SK-N-SH (cell line): ENCODE results near the gene RRP8. TPM values are rescaled to one million over a fixed set of nuclear protein-coding genes. Genes with fewer than 3 reads are reported as not detected.

Experiments used
- CTCF ChIA-PET: fragments of 300-600, 350-600 bp; formaldehyde crosslinking; extraction: SDS; loops from one replicate; lab custom pipeline; 2021; lab: Yijun Ruan, JAX
- POLR2A ChIA-PET: fragments of 350-600 bp; sonication (Branson Sonifier 250); formaldehyde crosslinking; extraction: SDS; loops from one replicate; lab custom pipeline; 2020; ENCODE audit warnings: antibody characterized with exemption, inconsistent platforms; lab: Yijun Ruan, JAX
- DNase-seq: peaks from one replicate; pipeline ENCODE4 v3.0.0; 2012
- H2AFZ ChIP-seq: fragments of 200-600 bp; sonication (generic); 2 replicates; pipeline ENCODE4 v1.8.1; 2016; ENCODE audit warnings: antibody characterized with exemption, mild to moderate bottlenecking, low read depth
- H3F3A ChIP-seq: fragments of 200-600 bp; sonication (generic); replicated peaks from 2 replicates; pipeline ENCODE3; 2016; ENCODE audit warnings: antibody characterized with exemption, mild to moderate bottlenecking; ENCODE audit not compliant: insufficient read depth
- H3K27ac ChIP-seq, 2 experiments: fragments of 200-500 bp in 1 of 2; fragments of 200-600 bp in 1 of 2; sonication (Bioruptor generic) in 1 of 2; sonication (generic), shearing (Covaris generic) in 1 of 2; 2 replicates each; pipeline versions ENCODE4 v1.5.1 to v1.6.1; 2014 to 2016; ENCODE audit warnings: low read depth in 2 of 2, inconsistent platforms in 1 of 2, low read length in 1 of 2, mild to moderate bottlenecking in 1 of 2, mixed read lengths in 1 of 2
- H3K27me3 ChIP-seq: fragments of 200-600 bp; sonication (generic), shearing (Covaris generic); 2 replicates; pipeline ENCODE4 v1.6.1; 2016; ENCODE audit warnings: mixed run types; ENCODE audit not compliant: insufficient read depth
- H3K36me3 ChIP-seq, 2 experiments: fragments of 200-500 bp in 1 of 2; fragments of 200-600 bp in 1 of 2; sonication (Bioruptor generic) in 1 of 2; sonication (generic) in 1 of 2; replicated peaks in 1 of 2; 2 replicates each; pipeline versions ENCODE3 to v1.5.1; 2014 to 2016; ENCODE audit warnings: low read length in 1 of 2, mild to moderate bottlenecking in 1 of 2; ENCODE audit not compliant: insufficient read depth in 2 of 2, control insufficient read depth in 1 of 2
- H3K4me1 ChIP-seq, 2 experiments: fragments of 200-500 bp in 1 of 2; fragments of 200-600 bp in 1 of 2; sonication (Bioruptor generic) in 1 of 2; sonication (generic), shearing (Covaris generic) in 1 of 2; 2 replicates each; pipeline versions ENCODE4 v1.5.1 to v1.6.1; 2014 to 2016; ENCODE audit warnings: low read depth in 1 of 2, low read length in 1 of 2, mixed run types in 1 of 2; ENCODE audit not compliant: insufficient read depth in 2 of 2, control insufficient read depth in 1 of 2
- H3K4me2 ChIP-seq: fragments of 200-600 bp; sonication (generic), shearing (Covaris generic); 2 replicates; pipeline ENCODE4 v1.6.1; 2017; ENCODE audit warnings: mixed run types
- H3K4me3 ChIP-seq, 2 experiments: fragments of 200-500 bp in 1 of 2; fragments of 200-600 bp in 1 of 2; sonication (Bioruptor generic) in 1 of 2; sonication (generic), shearing (Covaris generic) in 1 of 2; 2 replicates each; pipeline versions ENCODE4 v1.5.1 to v1.8.1; 2014 to 2016; ENCODE audit warnings: low read depth in 2 of 2, inconsistent platforms in 1 of 2, low read length in 1 of 2, mild to moderate bottlenecking in 1 of 2, mixed read lengths in 1 of 2, moderate library complexity in 1 of 2
- H3K79me2 ChIP-seq: fragments of 200-600 bp; sonication (generic); 2 replicates; pipeline ENCODE4 v1.8.1; 2017; ENCODE audit warnings: mild to moderate bottlenecking; ENCODE audit not compliant: insufficient read depth
- H3K9ac ChIP-seq: fragments of 200-600 bp; sonication (generic); 2 replicates; pipeline ENCODE4 v1.6.1; 2017; ENCODE audit warnings: mixed run types
- H3K9me2 ChIP-seq: fragments of 200-600 bp; sonication (generic); 2 replicates; pipeline ENCODE4 v1.6.1; 2017; ENCODE audit warnings: mixed run types
- H3K9me3 ChIP-seq: fragments of 200-600 bp; sonication (generic); 2 replicates; pipeline ENCODE4 v1.6.1; 2017; ENCODE audit warnings: mixed run types, mild to moderate bottlenecking, moderate library complexity
- H4K20me1 ChIP-seq: fragments of 200-600 bp; sonication (generic); 2 replicates; pipeline ENCODE4 v1.6.1; 2017; ENCODE audit warnings: mild to moderate bottlenecking, mixed run types; ENCODE audit not compliant: insufficient read depth
- CHD2 ChIP-seq: fragments of 150-350 bp; IDR thresholded peaks from 2 replicates; pipeline ENCODE4 v1.6.1; 2018; ENCODE audit warnings: low read length; ENCODE audit not compliant: partially characterized antibody
- CTCF ChIP-seq: fragments of 200-600 bp; sonication (generic); IDR thresholded peaks from 2 replicates; pipeline ENCODE4 v1.6.1; 2017; ENCODE audit warnings: antibody characterized with exemption, mild to moderate bottlenecking, moderate library complexity
- ELF1 ChIP-seq: IDR thresholded peaks from 2 replicates; pipeline ENCODE4 v1.4.0; 2012
- FOSL2 ChIP-seq: IDR thresholded peaks from 2 replicates; pipeline ENCODE4 v1.4.0; 2012; ENCODE audit warnings: low read depth, mild to moderate bottlenecking, moderate library complexity, borderline replicate concordance
- FOXM1 ChIP-seq: IDR thresholded peaks from 2 replicates; pipeline ENCODE4 v1.4.0; 2012; ENCODE audit warnings: low read depth, mild to moderate bottlenecking
- IRF3 ChIP-seq: fragments of 150-350 bp; IDR thresholded peaks from 2 replicates; pipeline ENCODE4 v1.6.1; 2016; ENCODE audit warnings: mild to moderate bottlenecking, low read depth, low read length
- POLR2AphosphoS5 ChIP-seq: IDR thresholded peaks from 2 replicates; pipeline ENCODE4 v1.6.1; 2012; ENCODE audit warnings: low read depth, low read length
- RFX5 ChIP-seq: IDR thresholded peaks from 2 replicates; pipeline ENCODE4 v1.6.1; 2012; ENCODE audit warnings: mild to moderate bottlenecking, improper control_type of control experiment, low read length
- TAF1 ChIP-seq: IDR thresholded peaks from 2 replicates; pipeline ENCODE4 v1.6.1; 2012; ENCODE audit warnings: low read depth, mild to moderate bottlenecking, low read length, moderate library complexity, borderline replicate concordance
- TEAD4 ChIP-seq: IDR thresholded peaks from 2 replicates; pipeline ENCODE4 v1.4.0; 2012; ENCODE audit warnings: mild to moderate bottlenecking, borderline replicate concordance; ENCODE audit not compliant: insufficient read depth
- ZBTB33 ChIP-seq: IDR thresholded peaks from 2 replicates; pipeline ENCODE4 v1.4.0; 2012; ENCODE audit warnings: low read depth, borderline replicate concordance
- WGBS: methylation state at CpG from one replicate; pipeline ENCODE4 v1.1.6; 2017; ENCODE audit warnings: low lambda C conversion rate; 5-methylcytosine and 5-hydroxymethylcytosine counted together
- polyA plus RNA-seq, 3 experiments: library from polyadenylated mRNA; depleted of rRNA; stranded (reverse); fragments of >200 nt; gene quantifications; 2 replicates each; pipeline ENCODE4 v1.2.3, GENCODE V29; 2012

RRP8 gene
- polyA plus RNA-seq, 1 of the 3 experiments (the other 2 are of a cell fraction): 7.8 TPM

- Histone ChIP-seq H3F3A (no peaks in the 10 kb centered on the region), H3K9me3 (no peaks in the 10 kb centered on the region), H3K9ac (no peak overlapping the region), H3K9me2 (no peaks in the 10 kb centered on the region), H3K36me3 (peaks cover 0 to 16% of the 10 kb centered on the region in 2 experiments), H3K27ac (no peak overlapping the region), H2AFZ (no peak overlapping the region), H4K20me1 (no peaks in the 10 kb centered on the region), H3K4me2 (no peak overlapping the region), H3K4me1 (peaks cover 0 to 9% of the 10 kb centered on the region in 2 experiments; a peak in 1 of 4 replicates), H3K79me2 (no peaks in the 10 kb centered on the region), H3K4me3 (no peak overlapping the region), H3K27me3 (no peaks in the 10 kb centered on the region)
- WGBS: 91% methylated on average over 14 of the region's 16 CpGs
- ChIA-PET POLR2A (no interaction called here), CTCF (interaction anchor here (1.8 kb wide), 1 partner anchor 103 kb away, joined by 6 read pairs; no protein-coding TSS in a partner anchor)
- TF ChIP-seq CHD2 (no peak), FOSL2 (no peak), CTCF (no peak), RFX5 (no peak), FOXM1 (no peak), ELF1 (no peak), ZBTB33 (no peak), TEAD4 (no peak), IRF3 (no peak), POLR2AphosphoS5 (no peak), TAF1 (no peak)
- no peak for DNase-seq
Measured at GRCh38 chr11:6633422-6634408, 30.3 kb upstream of the RRP8 start.
